Amniotic epithelial cell (primary cell): Measurements from ENCODE around the gene TRANK1.
"Not testable (repeated sequence)": the region's sequence is repeated elsewhere in the genome, so short reads cannot be mapped to it uniquely, and the experiment has no call there.

Source experiments
- DNase-seq: peaks from one replicate; pipeline ENCODE4 v3.0.0-alpha.2; 2010; ENCODE audit warnings: low read depth

The TRANK1 gene

DNA sequence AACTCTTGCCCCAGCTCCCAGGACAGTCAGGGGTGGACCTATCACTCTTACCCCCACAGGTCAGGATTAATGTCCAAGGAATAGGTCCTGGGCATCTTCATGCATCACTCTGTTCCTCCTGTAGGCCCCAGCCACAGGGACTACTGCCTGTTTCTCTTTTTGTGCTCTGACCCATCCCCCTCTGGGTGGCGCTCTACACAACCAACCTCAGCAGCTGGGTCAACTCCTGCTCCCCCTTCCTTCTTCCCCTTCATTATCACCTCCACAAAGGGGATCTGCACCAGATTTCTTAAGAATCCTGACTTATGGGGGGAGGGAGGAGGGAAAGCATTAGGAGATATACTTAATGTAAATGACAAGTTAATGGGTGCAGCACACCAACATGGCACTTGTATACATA is 12.2 kb upstream of the TRANK1 start:
- DNase-seq = no peak

DNA sequence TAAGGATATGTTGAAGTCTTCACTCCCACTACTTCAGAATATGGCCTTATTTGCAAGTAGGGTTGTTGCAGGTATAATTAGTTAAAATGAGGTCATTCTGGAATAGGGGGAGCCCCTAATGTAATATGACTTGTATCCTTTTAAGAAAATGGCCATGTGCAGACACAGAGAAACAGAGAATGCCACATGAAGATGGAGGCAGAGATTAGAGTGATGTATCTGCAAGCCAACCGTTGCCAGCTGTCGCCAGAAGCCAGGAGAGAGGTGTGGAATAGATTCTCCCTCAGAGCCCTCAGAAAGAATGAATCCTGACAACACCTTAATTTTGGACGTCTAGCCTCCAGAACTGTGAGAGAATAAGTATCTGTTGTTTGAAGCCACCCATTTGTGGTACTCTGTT is 11.3 kb upstream of the TRANK1 start:
- no peak for DNase-seq

DNA sequence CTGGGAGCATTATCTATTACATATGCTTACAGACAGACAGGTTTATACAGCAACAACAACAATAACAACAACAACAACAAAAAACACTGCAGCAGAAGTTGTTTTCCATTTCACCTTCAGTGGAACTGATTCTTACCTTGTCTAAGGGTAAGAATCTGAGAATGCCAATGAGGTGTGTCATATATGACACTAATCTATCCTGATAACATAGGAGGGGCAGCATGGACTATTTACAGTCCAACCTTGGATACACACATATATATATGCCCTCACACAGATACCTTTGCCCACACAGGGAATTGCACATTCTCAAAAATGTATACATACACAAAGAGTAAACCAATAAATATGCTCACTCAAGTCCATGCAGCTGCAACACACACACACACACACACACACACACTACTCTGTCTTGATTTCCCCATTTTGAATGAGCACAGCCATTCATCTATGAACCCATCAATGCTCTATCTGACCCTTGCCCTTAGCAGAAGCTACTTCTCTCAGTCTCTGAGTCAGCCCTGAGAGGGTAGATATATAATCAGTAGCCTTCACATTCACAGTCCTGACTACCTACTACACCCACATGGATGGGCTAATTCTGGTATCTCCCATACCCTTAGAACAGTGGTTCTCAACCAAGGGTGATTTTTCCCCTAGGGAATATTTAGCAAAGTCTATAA is 9.7 kb upstream of the TRANK1 start:
- peak; percentile 46 for DNase-seq

DNA sequence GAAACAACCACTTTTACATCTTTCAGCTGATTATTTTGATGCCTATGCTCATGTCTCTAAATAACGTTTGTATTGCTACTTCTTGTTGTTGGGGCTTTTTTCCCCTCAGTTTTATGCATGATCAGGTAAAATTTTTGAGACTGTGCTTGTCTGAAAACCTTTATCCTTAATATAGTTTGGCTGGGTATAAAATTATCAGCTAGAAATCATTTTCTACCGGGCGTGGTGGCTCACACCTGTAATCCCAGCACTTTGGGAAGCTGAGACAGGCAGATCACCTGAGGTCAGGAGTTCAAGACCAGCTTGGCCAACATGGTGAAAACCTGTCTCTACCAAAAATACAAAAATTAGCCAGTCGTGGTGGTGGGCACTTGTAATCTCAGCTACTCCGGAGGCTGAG is 3.0 kb upstream of the TRANK1 start:
- DNase-seq = not testable (repeated sequence)

DNA sequence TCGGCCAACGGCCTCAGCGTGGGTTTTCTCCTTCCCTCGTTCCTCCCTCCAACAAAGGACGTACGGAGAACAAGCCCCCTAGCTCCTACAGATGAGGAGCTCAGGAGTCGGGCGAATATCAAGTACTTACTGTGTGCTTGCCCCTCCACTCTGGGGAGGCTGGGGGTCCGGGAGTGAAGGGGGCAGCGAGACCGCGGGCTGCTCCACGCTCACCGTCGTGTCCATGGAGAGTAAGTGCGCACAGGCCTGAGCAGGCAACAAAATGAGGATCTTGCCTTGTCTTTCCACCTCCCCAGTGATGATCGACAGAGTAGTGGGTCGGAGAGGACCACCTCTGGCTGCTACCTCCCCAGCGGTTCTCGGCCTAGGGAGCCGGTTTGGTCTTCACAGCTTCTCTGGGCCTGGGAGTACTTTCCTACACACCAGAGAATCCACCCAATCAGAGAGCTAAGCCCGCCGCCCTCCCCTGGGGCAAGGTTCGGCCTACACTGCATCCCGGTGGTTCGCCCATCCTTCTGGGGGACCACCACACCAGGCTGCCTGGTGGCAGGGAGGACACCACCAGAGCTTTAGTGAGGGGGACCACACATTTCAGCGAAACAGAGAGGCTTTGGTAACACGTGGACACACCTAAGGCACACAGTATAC is 603 bp upstream of the TRANK1 start:
- DNase-seq = no peak

DNA sequence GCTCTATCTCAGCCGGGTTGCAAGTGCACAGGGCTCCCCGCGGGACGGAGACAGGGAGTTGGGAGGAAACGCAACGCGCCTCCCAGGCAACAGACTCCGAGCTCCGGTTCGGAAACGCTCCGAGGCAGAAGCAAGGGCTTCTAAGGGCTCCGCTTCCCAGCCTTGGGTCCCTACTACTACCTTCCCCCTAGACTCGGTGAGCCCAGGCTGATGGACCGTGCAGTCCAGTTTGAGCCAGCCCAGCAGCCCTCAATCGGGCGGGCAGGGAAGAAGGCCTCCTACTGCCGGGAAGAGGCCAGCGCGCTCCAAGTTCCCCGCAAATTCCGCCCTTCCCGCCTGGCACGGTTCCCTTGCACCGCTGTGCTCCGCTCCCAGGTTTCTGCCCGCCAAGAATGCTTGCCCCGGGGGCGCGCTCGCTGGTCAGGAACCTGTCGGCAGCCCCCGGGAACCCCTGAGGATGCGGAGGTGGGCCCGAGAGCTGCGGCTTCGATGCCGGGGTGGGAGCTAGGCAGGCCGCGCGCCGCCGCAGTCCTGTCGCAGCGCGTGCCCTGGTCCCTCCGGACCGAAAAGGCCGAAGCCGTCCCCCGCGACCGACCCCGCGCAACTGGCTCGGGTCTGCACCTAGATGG is 728 bp downstream of the TRANK1 start:
- DNase-seq = peak; percentile 59

DNA sequence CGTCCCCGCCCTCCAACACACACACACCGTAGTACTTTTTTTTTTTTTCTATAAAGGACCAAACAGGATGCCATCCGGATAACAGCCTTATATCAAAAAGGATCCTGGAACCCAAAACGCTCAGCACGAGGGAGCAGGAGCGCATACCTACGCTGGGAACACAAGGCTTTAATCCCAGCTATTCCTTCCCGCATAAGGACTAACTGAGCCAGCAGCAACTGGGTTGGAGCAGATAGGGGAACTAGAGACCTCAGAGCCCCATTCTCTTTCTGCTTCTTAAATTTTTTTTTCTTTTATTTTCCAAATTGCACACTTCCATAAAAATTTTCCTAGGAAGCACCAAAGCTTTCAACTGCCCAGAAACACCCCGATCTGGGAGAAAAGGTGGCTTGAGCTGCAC is 1.3 kb downstream of the TRANK1 start:
- DNase-seq = no peak

DNA sequence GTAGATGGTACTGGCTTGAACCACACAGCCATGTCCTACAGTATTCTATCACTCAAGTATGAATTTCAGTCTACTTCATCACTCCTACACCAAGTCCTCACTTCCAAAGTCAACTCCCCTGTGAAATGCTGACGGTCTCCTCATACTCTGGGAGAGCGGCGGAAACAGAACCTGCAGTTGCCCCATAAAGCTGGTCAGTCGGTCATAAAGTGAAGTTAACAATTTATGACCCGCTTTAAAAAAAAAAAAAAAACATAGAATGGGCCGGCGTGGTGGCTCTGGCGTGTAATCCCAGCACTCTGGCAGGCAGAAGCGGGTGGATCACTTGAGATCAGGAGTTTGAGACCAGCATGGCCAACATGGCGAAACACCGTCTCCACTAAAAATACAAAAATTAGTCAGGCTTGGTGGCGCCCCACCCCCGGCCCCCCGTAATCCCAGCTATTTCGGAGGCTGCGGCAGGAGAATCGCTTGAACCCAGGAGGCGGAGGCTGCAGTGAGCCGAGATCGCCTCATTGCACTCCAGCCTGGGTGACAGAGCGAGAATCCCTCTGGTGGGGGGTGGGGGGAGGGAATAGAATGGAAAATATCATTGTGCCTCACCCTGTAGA is 2.1 kb downstream of the TRANK1 start:
- DNase-seq = no peak

DNA sequence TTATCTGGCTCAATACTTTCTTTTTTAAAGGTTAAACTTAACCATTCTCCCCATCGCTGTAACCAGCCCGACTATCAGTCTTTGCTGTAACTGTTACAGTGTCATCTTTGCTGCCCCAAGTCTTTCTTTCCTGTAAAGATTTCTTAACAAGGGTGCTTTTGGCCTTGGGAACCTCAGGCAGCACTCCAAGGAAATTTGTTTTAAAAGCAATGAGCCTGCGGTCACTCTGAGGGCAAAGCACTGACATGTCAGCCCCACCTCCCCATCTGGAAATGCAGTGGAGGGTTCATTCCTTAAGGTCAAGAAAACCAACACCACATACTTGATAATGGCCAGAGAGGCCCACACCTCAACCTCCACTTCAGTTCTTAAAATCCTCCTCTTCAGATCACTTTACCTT is 3.2 kb downstream of the TRANK1 start:
- peak; percentile 83 for DNase-seq

DNA sequence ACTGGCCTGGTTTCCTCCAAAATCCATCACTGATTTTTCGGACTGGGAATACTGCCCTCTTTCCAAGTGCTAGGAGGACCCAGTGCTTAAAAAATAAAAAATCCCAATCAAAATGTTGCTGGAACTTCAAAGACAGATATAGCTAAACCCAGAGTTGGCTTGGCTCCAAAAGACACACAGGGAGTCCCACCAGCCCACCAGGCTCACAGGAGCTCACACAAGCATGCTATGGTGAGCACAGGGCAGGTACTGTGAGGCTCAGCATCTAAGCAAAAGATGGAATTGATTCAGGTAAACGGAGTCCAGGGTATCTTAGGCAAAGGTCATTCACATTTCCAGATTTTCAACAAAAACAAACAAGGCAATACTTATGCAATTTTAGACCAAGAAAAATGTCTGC is 3.7 kb downstream of the TRANK1 start:
- no peak for DNase-seq

DNA sequence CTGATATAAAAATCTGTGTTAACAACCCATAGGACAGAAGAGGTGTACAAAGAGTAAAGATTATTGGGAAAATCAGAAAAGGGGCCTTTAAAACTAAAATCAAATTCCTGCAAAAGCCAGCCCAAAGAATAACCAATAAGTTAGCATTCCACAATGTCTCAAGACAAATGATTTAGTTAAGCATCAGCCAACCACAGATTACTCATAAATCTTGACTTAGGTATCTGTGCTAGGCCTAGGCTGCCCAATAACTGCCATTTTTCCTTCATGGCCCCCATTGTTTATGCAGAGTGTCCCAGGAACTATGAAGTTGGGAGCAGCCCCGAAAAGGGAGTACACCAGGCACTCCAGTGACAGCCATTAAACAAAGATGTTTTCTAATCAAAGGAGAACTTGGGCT is 7.4 kb downstream of the TRANK1 start:
- DNase-seq = peak; percentile 31

DNA sequence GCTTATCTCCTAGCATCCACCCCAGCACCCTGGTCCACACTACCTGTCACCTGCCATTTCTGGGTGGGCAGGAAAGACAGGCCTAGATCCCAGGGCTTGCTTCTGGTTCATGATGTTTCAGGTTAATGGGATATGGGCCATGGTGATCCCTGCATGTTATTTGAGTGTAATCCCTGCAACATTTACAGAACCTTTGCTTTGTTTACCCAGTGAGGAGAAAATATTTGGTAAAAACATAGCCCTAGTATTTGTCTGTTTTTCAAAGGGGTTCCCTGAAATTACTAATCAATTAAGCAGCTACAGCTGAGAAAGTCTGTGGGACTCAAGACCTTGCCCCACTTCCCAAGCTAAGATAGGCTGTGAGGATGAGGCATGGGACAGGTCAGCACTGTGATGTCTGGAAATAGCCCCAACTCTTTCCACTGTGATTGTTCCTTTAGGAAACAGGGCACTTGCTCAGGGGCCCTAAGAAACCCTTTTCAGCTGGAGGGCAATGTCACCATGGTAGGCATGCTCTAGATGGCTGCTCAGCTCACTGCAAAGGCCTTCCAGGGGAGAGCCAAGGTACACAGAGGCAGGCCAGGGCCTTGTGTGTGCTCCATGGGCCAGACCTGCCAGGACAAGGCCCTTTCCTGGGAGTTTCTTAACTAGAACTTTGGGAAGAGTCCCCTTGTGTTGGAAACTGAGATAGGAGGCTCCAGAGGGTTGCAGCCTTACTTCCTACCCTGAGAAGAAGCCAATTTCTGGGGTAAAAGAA is 11.1 kb downstream of the TRANK1 start:
- DNase-seq = no peak

DNA sequence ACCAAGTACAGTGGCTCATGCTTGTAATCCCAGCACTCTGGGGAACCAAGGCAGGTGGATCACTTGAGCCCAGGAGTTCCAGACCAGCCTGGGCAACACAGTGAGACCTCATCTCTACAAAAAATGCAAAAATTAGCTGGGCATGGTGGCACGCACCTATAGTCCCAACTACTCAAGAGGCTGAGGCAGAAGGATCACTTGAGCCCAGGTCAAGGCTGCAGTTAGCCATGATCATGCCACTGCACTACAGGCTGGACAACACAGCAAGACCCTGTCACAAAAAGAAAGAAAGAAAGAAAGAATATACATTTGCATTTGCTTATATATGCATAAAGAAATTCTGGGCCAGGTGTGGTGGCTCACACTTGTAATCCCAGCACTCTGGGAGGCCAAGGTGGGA is 13.4 kb downstream of the TRANK1 start:
- not testable (repeated sequence) for DNase-seq

DNA sequence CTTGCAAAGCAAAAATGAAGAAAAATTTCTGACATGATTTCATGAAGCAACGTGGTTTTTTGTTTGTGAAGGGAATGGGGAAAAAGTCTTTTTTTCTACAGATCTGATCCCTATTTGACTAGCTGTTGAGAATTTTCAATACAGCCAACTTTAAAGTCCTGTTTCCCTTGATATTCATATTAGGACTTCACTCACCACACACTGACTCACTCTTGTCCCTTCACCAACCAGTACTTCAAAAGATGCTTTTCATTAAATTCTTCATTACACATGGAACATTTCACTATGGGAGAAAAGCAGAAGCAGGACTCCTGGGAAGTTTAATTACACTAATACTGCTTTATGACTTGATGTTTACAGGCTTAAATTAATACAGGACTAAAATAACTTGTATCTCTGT is 16.6 kb downstream of the TRANK1 start:
- peak; percentile 43 for DNase-seq

DNA sequence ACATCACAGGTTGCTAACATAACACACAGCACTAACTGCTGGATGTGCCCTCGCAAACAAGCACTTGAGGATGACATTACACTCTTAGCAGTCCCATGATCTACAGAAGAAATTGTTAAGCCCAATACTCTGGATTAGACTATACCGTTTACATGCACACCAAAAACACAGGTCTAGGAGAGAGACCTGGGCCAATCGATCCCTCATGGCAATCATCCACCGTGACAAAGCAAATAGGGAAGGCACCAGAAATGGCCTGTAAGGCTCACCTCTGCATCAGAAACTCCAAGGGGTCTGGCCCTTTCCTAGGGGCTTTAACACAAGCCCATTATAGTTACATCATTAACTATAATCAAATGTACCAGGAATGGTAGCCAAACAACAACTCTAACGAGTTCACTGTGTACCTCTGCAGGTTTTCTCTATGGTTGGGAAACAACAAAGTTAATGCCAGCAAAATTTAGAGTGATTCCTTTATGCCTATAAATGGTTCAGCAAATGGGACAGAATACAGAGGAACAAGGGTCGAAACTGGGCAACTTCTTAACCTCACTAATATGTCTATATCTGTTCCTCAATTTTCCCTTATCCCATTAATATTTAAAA is 18.5 kb downstream of the TRANK1 start:
- DNase-seq = no peak

DNA sequence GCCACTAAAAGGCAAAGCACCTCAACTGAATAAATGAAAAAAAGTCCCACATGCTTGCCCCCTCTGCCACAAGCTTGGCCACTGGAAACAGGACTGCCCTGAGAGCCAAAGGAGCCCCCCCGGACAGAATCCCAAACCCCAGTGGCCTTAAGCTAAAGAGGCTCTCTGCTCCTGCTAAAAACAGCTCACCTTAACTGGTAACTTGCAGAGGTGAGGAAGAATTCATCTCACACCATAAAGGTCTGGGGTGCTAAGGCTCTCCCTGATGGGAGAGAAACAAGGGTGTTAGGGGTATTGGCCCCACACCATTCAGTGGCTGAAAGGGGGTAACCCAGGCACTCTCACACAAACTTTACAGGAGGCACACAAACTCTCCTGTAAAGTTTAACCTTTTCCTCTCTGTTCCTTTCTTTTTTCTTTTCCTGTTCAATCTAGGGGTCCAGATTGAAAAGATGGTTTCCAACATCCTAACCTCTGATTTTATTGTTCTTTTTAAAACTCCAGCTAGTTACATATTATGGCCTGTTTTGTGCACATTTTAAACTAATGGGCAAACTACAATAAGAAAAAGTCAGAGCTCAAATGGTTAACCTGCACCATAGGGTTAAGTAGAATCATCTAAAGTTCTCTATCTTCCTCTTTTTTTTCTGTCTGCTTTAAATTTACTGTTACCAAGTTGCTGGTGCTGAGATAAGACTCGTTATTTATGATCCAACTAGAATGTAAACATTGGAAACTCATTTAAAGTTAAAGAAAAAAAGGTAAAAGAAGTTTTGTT is 19.9 kb downstream of the TRANK1 start:
- DNase-seq = peak; percentile 29

DNA sequence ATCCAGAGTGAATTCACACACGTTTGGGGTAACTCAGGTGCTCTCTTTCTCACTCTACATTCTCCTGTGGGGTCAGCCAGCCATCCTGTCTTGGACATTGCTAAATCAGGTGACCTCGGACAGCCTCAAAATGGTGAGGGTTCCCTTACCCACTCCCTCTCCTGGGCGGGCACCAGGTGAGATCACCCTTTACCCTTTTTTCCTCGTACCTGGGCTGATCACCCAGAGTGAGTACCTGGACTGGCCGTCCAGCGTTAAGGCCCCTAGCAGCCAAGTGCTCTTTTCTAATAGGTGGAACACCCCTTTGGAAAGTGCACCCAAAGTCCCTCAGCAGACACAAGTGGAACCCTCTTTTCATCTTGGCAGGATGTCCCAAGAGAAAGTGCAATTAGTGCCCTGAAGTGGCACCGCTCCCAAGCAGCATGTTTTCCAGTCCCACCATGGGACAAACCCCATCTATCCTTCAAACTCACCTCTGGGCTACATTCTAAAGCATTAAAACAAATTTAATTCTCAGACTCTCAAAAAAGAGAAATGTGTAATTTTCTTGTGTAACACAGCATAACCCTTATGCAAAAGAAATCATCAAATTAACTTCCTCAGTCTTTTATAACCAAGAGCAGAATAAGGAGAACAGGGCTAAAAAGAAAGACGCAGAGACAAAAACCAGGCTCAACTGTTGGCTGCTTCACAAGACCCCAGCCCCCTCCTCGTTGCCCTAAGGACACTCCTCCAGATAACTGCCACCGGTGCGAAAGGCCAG is 20.7 kb downstream of the TRANK1 start:
- DNase-seq = no peak

DNA sequence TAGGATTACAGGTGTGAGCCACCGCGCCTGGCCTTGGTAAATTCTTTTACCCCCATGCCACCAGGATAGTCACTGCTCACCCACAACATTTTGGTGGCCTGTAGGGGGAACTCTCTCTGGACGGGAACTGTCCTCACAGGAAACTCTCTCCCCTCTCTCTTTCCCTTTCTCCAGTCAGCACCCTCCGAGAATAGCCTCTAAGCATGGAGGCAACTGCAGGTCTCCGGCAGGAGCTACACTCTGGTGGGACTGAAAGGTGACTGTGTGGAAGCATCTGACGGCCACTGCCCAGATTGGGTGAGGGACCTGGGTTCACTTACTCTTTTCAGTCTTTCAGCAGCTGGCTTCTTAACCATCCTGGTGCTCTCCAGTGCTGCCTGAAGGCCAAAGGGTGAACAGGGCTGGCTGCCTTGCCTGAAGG is 21.3 kb downstream of the TRANK1 start:
- DNase-seq = no peak

DNA sequence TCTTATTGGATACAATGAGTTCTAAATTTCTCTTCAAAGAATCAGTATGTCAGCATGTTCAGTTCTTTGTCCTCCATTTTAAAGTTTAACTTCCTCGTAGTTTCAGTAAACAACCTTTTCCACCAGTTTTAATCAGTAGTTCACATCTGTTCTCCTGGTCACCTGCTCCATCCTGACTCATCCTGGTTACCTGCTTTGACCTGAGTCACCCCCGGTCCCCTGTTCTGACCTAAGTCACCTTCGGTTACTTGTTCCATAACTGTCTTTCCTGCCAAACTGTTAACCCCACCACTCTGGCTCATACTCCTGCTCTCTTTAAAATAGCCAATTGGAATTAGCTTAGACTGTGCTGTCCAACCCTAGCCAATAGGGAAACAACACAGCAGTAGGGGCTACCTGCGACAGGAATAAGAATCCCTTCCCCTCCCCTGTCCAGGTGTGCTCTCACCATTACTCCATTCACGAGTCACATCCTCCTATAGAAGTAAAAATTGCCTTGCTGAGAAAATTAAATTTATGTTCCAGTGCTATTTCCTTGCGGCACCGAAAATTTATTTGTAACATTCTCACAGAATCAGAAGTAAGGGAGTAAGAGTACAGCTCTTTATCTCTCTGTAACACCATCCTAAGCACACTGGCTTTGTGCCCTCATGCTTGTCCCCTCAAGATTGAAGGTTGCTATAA is 23.8 kb downstream of the TRANK1 start:
- DNase-seq = no peak
